MCF 10A (cell line): ENCODE measurements around the gene AQP12A. TPM values are rescaled to one million over a fixed set of nuclear protein-coding genes. Genes with fewer than 3 reads are reported as not detected.
A peak's percentile ranks its signal among the peaks of the same experiment; 100 is the strongest.

Experiments used
- BruUV-seq: library from RNA; stranded (reverse); fragments of 400-500 nt; replicated peaks from 2 replicates; lab custom pipeline; 2021; lab: Mats Ljungman, UMichigan
- CTCF ChIA-PET: fragments of 300-600 bp; sonication (Branson Sonifier 250); formaldehyde crosslinking; extraction: SDS; loops from one replicate; lab custom pipeline; 2021; ENCODE audit warnings: antibody characterized with exemption, inconsistent platforms; lab: Yijun Ruan, JAX
- POLR2A ChIA-PET: fragments of 300-600, 350-650 bp; sonication (Branson Sonifier 250); formaldehyde crosslinking; extraction: SDS; loops from one replicate; lab custom pipeline; 2020; ENCODE audit warnings: antibody characterized with exemption, inconsistent platforms; lab: Yijun Ruan, JAX
- DNase-seq: peaks from one replicate; pipeline ENCODE4 v3.0.0-alpha.2; 2018; ENCODE audit not compliant: unreplicated experiment
- H3K27ac Mint-ChIP-seq: one replicate; pipeline ENCODE4 v1.8.0; 2022; ENCODE audit warnings: mild to moderate bottlenecking, low read depth, mixed read lengths; ENCODE audit not compliant: unreplicated experiment
- H3K27me3 Mint-ChIP-seq: one replicate; pipeline ENCODE4 v1.8.0; 2022; ENCODE audit warnings: mixed read lengths; ENCODE audit not compliant: insufficient read depth, unreplicated experiment
- H3K36me3 Mint-ChIP-seq: one replicate; pipeline ENCODE4 v1.8.0; 2022; ENCODE audit warnings: mild to moderate bottlenecking, moderate library complexity, mixed read lengths; ENCODE audit not compliant: insufficient read depth, unreplicated experiment
- H3K4me1 Mint-ChIP-seq: one replicate; pipeline ENCODE4 v1.8.0; 2022; ENCODE audit warnings: mixed read lengths; ENCODE audit not compliant: insufficient read depth, unreplicated experiment
- H3K4me3 Mint-ChIP-seq: one replicate; pipeline ENCODE4 v1.8.0; 2022; ENCODE audit warnings: mild to moderate bottlenecking, moderate library complexity, mixed read lengths; ENCODE audit not compliant: unreplicated experiment
- H3K9me3 Mint-ChIP-seq: one replicate; pipeline ENCODE4 v1.8.0; 2022; ENCODE audit warnings: mixed read lengths; ENCODE audit not compliant: unreplicated experiment
- CTCF ChIP-seq: fragments of 200-600 bp; IDR thresholded peaks from one replicate; pipeline ENCODE4 v1.8.0; 2022; ENCODE audit warnings: antibody characterized with exemption, mild to moderate bottlenecking; ENCODE audit not compliant: unreplicated experiment
- intact Hi-C: fragments of 100-400 bp; cut with micrococcal nuclease; formaldehyde crosslinking; loops from 2 replicates; pipeline ENCODE4 v1.14.1; 2022
- total RNA-seq: library from RNA; stranded (reverse); gene quantifications from 2 replicates; pipeline ENCODE4 v1.2.3, GENCODE V29; 2022

AQP12A gene
- total RNA-seq, 1 experiment from 2014 or later: not detected

- no peaks in the 10 kb centered on the region for H3K36me3 Mint-ChIP-seq
- peaks cover 44% of the 10 kb centered on the region for H3K27me3 Mint-ChIP-seq
- H3K9me3 Mint-ChIP-seq: no peaks in the 10 kb centered on the region
- POLR2A ChIA-PET: no interaction called here
- no peak for DNase-seq
- no TSS peak for BruUV-seq
- H3K27ac Mint-ChIP-seq: no peak overlapping the region
- intact Hi-C loops: no loop called here
- H3K4me3 Mint-ChIP-seq: no peak overlapping the region
- no peaks in the 10 kb centered on the region for H3K4me1 Mint-ChIP-seq
- no peak for TF ChIP-seq CTCF
- CTCF ChIA-PET: no interaction called here
Observed at GRCh38 chr2:240732184-240732583, 40.5 kb downstream of the AQP12A start.

GRCh38 chr2:240732911-240733622 is 41.4 kb downstream of the AQP12A start:
- Mint-ChIP-seq H3K9me3 (no peaks in the 10 kb centered on the region), H3K4me3 (no peak overlapping the region), H3K27me3 (peaks cover 35% of the 10 kb centered on the region), H3K4me1 (no peaks in the 10 kb centered on the region), H3K36me3 (no peaks in the 10 kb centered on the region), H3K27ac (no peak overlapping the region)
- CTCF ChIA-PET: no interaction called here
- BruUV-seq: no TSS peak
- TF ChIP-seq CTCF: no peak
- POLR2A ChIA-PET: no interaction called here
- intact Hi-C loops: no loop called here
- no peak for DNase-seq

GRCh38 chr2:240733803-240734495 is 42.3 kb downstream of the AQP12A start:
- peak; percentile 11 for DNase-seq
- Mint-ChIP-seq H3K4me3 (no peak overlapping the region), H3K9me3 (no peaks in the 10 kb centered on the region), H3K27ac (no peak overlapping the region), H3K36me3 (no peaks in the 10 kb centered on the region), H3K4me1 (no peaks in the 10 kb centered on the region), H3K27me3 (peaks cover 29% of the 10 kb centered on the region)
- TF ChIP-seq CTCF: peak; percentile 25
- ChIA-PET POLR2A (no interaction called here), CTCF (no interaction called here)
- no TSS peak for BruUV-seq
- intact Hi-C loops: no loop called here

GRCh38 chr2:240734756-240735155 is 43.1 kb downstream of the AQP12A start:
- no peak for TF ChIP-seq CTCF
- intact Hi-C loops: no loop called here
- BruUV-seq: no TSS peak
- no peaks in the 10 kb centered on the region for H3K4me1 Mint-ChIP-seq
- DNase-seq: no peak
- CTCF ChIA-PET: no interaction called here
- peaks cover 21% of the 10 kb centered on the region for H3K27me3 Mint-ChIP-seq
- no peaks in the 10 kb centered on the region for H3K9me3 Mint-ChIP-seq
- POLR2A ChIA-PET: no interaction called here
- no peaks in the 10 kb centered on the region for H3K36me3 Mint-ChIP-seq
- no peak overlapping the region for H3K27ac Mint-ChIP-seq
- no peak overlapping the region for H3K4me3 Mint-ChIP-seq
